Esophagus muscularis mucosa (tissue), 3 donors: Measurements from ENCODE around the gene PARVB.

Experiments used
- CTCF ChIP-seq, 3 experiments: fragments of 200-600 bp in 2 of 3; fragments of 450-650 bp in 1 of 3; sonication (generic) in 2 of 3; IDR thresholded peaks; one replicate each; pipeline ENCODE4 v1.5.1; 2017 to 2019; ENCODE audit warnings: antibody characterized with exemption in 3 of 3, mild to moderate bottlenecking in 2 of 3, moderate library complexity in 1 of 3
- POLR2AphosphoS5 ChIP-seq, 2 donors: sonication (generic); formaldehyde crosslinking; IDR thresholded peaks; one replicate each; pipeline ENCODE4 v1.6.1; 2017; ENCODE audit warnings: antibody characterized with exemption in 2 of 2

- TF ChIP-seq CTCF (IDR thresholded peaks at IDR 0.05): no peak
- no peak for TF ChIP-seq POLR2AphosphoS5 (IDR thresholded peaks at IDR 0.05)
Observed at GRCh38 chr22:44204739-44205515, 180.8 kb downstream of the PARVB start.
